H1 (cell line): ENCODE results near the gene NME4. TPM values are rescaled to one million over a fixed set of nuclear protein-coding genes. Genes with fewer than 3 reads are reported as not detected.

Source experiments
- CTCF ChIA-PET: fragments of 300-600 bp; sonication (Branson Sonifier 250); formaldehyde crosslinking; loops from one replicate; lab custom pipeline; 2021; ENCODE audit not compliant: partially characterized antibody; lab: Charles Lee
- POLR2A ChIA-PET: fragments of 300-600 bp; sonication (Branson Sonifier 250); formaldehyde crosslinking; loops from one replicate; lab custom pipeline; 2021; ENCODE audit warnings: inconsistent platforms; ENCODE audit not compliant: partially characterized antibody; lab: Charles Lee
- DNase-seq, 2 experiments: peaks; one replicate each; pipeline versions ENCODE4 v3.0.0 to v3.0.0-alpha.2; 2010 to 2022; ENCODE audit warnings: low spot score in 2 of 2, low read depth in 1 of 2, mixed read lengths in 1 of 2
- FAIRE-seq: peaks from 2 replicates; lab custom pipeline; 2011; peaks lifted over from hg19 to GRCh38; lab: Jason Lieb, UNC
- H2AFZ ChIP-seq: 2 replicates; pipeline ENCODE4 v1.8.1; 2012; ENCODE audit warnings: low read length, inconsistent platforms
- H2AK5ac ChIP-seq: 2 replicates; pipeline ENCODE4 v1.6.1; 2013; ENCODE audit warnings: low read depth, low read length
- H2BK120ac ChIP-seq: replicated peaks from 2 replicates; pipeline ENCODE3; 2013; ENCODE audit warnings: low read depth, low read length, inconsistent platforms
- H2BK12ac ChIP-seq: 2 replicates; pipeline ENCODE4 v1.6.1; 2013; ENCODE audit warnings: low read depth, low read length
- H2BK15ac ChIP-seq: 2 replicates; pipeline ENCODE4 v1.6.1; 2013; ENCODE audit warnings: low read length
- H2BK20ac ChIP-seq: 2 replicates; pipeline ENCODE4 v1.6.1; 2013; ENCODE audit warnings: low read length
- H2BK5ac ChIP-seq: 2 replicates; pipeline ENCODE4 v1.6.1; 2013; ENCODE audit warnings: low read depth, low read length
- H3K14ac ChIP-seq: 2 replicates; pipeline ENCODE4 v1.6.1; 2013; ENCODE audit warnings: inconsistent platforms; ENCODE audit not compliant: insufficient read length
- H3K18ac ChIP-seq: 2 replicates; pipeline ENCODE4 v1.6.1; 2013; ENCODE audit warnings: low read length; ENCODE audit errors: extremely low read depth
- H3K23ac ChIP-seq: 2 replicates; pipeline ENCODE4 v1.6.1; 2013; ENCODE audit warnings: inconsistent platforms; ENCODE audit not compliant: insufficient read length
- H3K23me2 ChIP-seq: 2 replicates; pipeline ENCODE4 v1.6.1; 2013; ENCODE audit warnings: low read depth, low read length
- H3K27ac ChIP-seq: 2 replicates; pipeline ENCODE4 v1.6.1; 2011; ENCODE audit warnings: low read depth, low read length, inconsistent platforms
- H3K27me3 ChIP-seq, 4 experiments: replicated peaks in 1 of 4; 1 replicate in 1 of 4; 2 replicates in 3 of 4; pipeline versions ENCODE4 v1.6.1 to v1.8.1; 2011 to 2013; ENCODE audit warnings: low read length in 3 of 4, mild to moderate bottlenecking in 3 of 4, inconsistent platforms in 2 of 4, mixed read lengths in 2 of 4, moderate library complexity in 1 of 4; ENCODE audit not compliant: control insufficient read depth in 3 of 4, insufficient read depth in 3 of 4; ENCODE audit errors: extremely low read depth in 1 of 4
- H3K36me3 ChIP-seq, 4 experiments: 2 replicates each; pipeline versions ENCODE4 v1.6.1 to v1.8.1; 2011 to 2013; ENCODE audit warnings: mild to moderate bottlenecking in 4 of 4, low read length in 3 of 4, moderate library complexity in 2 of 4, control low read depth in 1 of 4, inconsistent platforms in 1 of 4; ENCODE audit not compliant: insufficient read depth in 4 of 4, control insufficient read depth in 2 of 4
- H3K4ac ChIP-seq: replicated peaks from 2 replicates; pipeline ENCODE3; 2013; ENCODE audit warnings: low read length, low read depth, mixed read lengths, inconsistent platforms; ENCODE audit not compliant: insufficient read length
- H3K4me1 ChIP-seq, 4 experiments: replicated peaks in 1 of 4; 1 replicate in 1 of 4; 2 replicates in 3 of 4; pipeline versions ENCODE4 v1.6.1 to v1.8.1; 2011 to 2013; ENCODE audit warnings: low read length in 3 of 4, inconsistent platforms in 2 of 4, mixed read lengths in 1 of 4; ENCODE audit not compliant: insufficient read depth in 4 of 4, control insufficient read depth in 3 of 4
- H3K4me2 ChIP-seq, 2 experiments: 2 replicates each; pipeline versions ENCODE4 v1.6.1 to v1.8.1; 2011 to 2013; ENCODE audit warnings: low read depth in 2 of 2, low read length in 2 of 2, control low read depth in 1 of 2, inconsistent platforms in 1 of 2, mild to moderate bottlenecking in 1 of 2; ENCODE audit not compliant: insufficient read depth in 1 of 2
- H3K4me3 ChIP-seq, 4 experiments: fragments of 200-600, 300-600 bp in 1 of 4; sonication (generic), shearing (Covaris generic), sonication (Bioruptor Twin) in 1 of 4; 2 replicates each; pipeline versions ENCODE4 v1.5.1 to v1.8.1; 2011 to 2016; ENCODE audit warnings: low read length in 4 of 4, low read depth in 3 of 4, control low read depth in 2 of 4, inconsistent platforms in 2 of 4, mild to moderate bottlenecking in 2 of 4, mixed read lengths in 1 of 4, moderate library complexity in 1 of 4; ENCODE audit not compliant: insufficient read depth in 2 of 4; ENCODE audit errors: extremely low read depth in 1 of 4
- H3K56ac ChIP-seq: replicated peaks from 2 replicates; pipeline ENCODE3; 2013; ENCODE audit warnings: low read depth, mild to moderate bottlenecking, mixed read lengths, low read length, inconsistent platforms; ENCODE audit not compliant: insufficient read length
- H3K79me1 ChIP-seq: 2 replicates; pipeline ENCODE4 v1.6.1; 2013; ENCODE audit warnings: low read depth, low read length, control low read depth
- H3K79me2 ChIP-seq, 2 experiments: 2 replicates each; pipeline versions ENCODE4 v1.6.1 to v1.8.1; 2012 to 2013; ENCODE audit warnings: low read length in 2 of 2, mild to moderate bottlenecking in 2 of 2, inconsistent platforms in 1 of 2; ENCODE audit not compliant: insufficient read depth in 2 of 2, control insufficient read depth in 1 of 2
- H3K9ac ChIP-seq, 4 experiments: replicated peaks in 1 of 4; 1 replicate in 1 of 4; 2 replicates in 3 of 4; pipeline versions ENCODE4 v1.6.1 to v1.8.1; 2011 to 2013; ENCODE audit warnings: low read depth in 3 of 4, low read length in 3 of 4, control low read depth in 2 of 4, mild to moderate bottlenecking in 2 of 4, moderate library complexity in 2 of 4, inconsistent platforms in 1 of 4; ENCODE audit errors: extremely low read depth in 1 of 4
- H3K9me3 ChIP-seq, 2 experiments: 2 replicates each; pipeline versions ENCODE4 v1.6.1 to v1.8.1; 2012 to 2013; ENCODE audit warnings: mild to moderate bottlenecking in 2 of 2, moderate library complexity in 2 of 2, control low read depth in 1 of 2, inconsistent platforms in 1 of 2, low read depth in 1 of 2, low read length in 1 of 2, mixed read lengths in 1 of 2; ENCODE audit not compliant: insufficient read depth in 2 of 2
- H4K20me1 ChIP-seq, 2 experiments: replicated peaks in 1 of 2; 2 replicates each; pipeline versions ENCODE3 to v1.8.1; 2011 to 2013; ENCODE audit warnings: inconsistent platforms in 2 of 2, low read length in 2 of 2, mild to moderate bottlenecking in 1 of 2; ENCODE audit not compliant: insufficient read depth in 2 of 2, control insufficient read depth in 1 of 2
- H4K5ac ChIP-seq: 2 replicates; pipeline ENCODE4 v1.6.1; 2013; ENCODE audit warnings: low read length, low read depth, mixed read lengths, inconsistent platforms; ENCODE audit not compliant: insufficient read length
- H4K8ac ChIP-seq: 2 replicates; pipeline ENCODE4 v1.8.0; 2013; ENCODE audit warnings: mild to moderate bottlenecking, moderate library complexity, low read length, inconsistent platforms; ENCODE audit not compliant: insufficient read depth; ENCODE audit errors: extremely low read depth
- H4K91ac ChIP-seq: replicated peaks from 2 replicates; pipeline ENCODE3; 2013; ENCODE audit warnings: low read length, mixed read lengths, inconsistent platforms; ENCODE audit not compliant: insufficient read length
- ASH2L ChIP-seq: fragments of 200-600, 300-600 bp; sonication (generic); IDR thresholded peaks from one replicate; pipeline ENCODE4 v1.7.1; 2017; ENCODE audit warnings: low read length
- BACH1 ChIP-seq: IDR thresholded peaks from 2 replicates; pipeline ENCODE4 v1.6.1; 2012; ENCODE audit warnings: low read length, improper control_type of control experiment
- E2F6 ChIP-seq: IDR thresholded peaks from 2 replicates; pipeline ENCODE4 v1.6.1; 2012; ENCODE audit warnings: inconsistent platforms
- HDAC2 ChIP-seq, 2 experiments: fragments of 300-600 bp in 1 of 2; sonication (generic) in 1 of 2; IDR thresholded peaks; 2 replicates each; pipeline ENCODE4 v1.6.1; 2011 to 2012; ENCODE audit warnings: low read depth in 2 of 2, low read length in 2 of 2, mild to moderate bottlenecking in 2 of 2, moderate library complexity in 2 of 2, borderline replicate concordance in 1 of 2, inconsistent platforms in 1 of 2
- KDM1A ChIP-seq: fragments of 200-600, 300-600 bp; sonication (generic); IDR thresholded peaks from 2 replicates; pipeline ENCODE4 v1.7.1; 2016; ENCODE audit warnings: mild to moderate bottlenecking, low read length, borderline replicate concordance
- MAX ChIP-seq: IDR thresholded peaks from 2 replicates; pipeline ENCODE4 v1.6.1; 2012; ENCODE audit warnings: inconsistent platforms
- NRF1 ChIP-seq: IDR thresholded peaks from 2 replicates; pipeline ENCODE4 v1.6.1; 2011; ENCODE audit warnings: mild to moderate bottlenecking, low read depth, low read length, improper control_type of control experiment
- POLR2AphosphoS5 ChIP-seq: IDR thresholded peaks from 2 replicates; pipeline ENCODE4 v1.6.1; 2011; ENCODE audit warnings: low read depth, low read length
- SUZ12 ChIP-seq: fragments of 200-600 bp; sonication (generic); IDR thresholded peaks from 2 replicates; pipeline ENCODE4 v1.6.1; 2012; ENCODE audit warnings: mild to moderate bottlenecking, inconsistent platforms, low read length, moderate library complexity, mixed read lengths
- WGBS, 2 experiments: shearing (Covaris generic) in 1 of 2; methylation state at CpG; one replicate each; pipeline versions ENCODE4 v1.1.6 to v1.1.7; 2013 to 2015; ENCODE audit warnings: low lambda C conversion rate in 2 of 2, mixed read lengths in 2 of 2, inconsistent platforms in 1 of 2, low coverage in 1 of 2, missing lambda C conversion rate in 1 of 2; ENCODE audit not compliant: insufficient replicate concordance in 2 of 2, insufficient coverage in 1 of 2, insufficient read length in 1 of 2; ENCODE audit errors: extremely low coverage in 1 of 2, missing lambda C conversion rate in 1 of 2; 5-methylcytosine and 5-hydroxymethylcytosine counted together
- polyA plus RNA-seq, 7 experiments: library from polyadenylated mRNA; depleted of rRNA in 3 of 7; stranded (reverse) in 5 of 7; unstranded in 2 of 7; fragments of >200 nt in 5 of 7; fragments of 200-250 nt in 2 of 7; gene quantifications; 1 replicate in 5 of 7; 2 replicates in 1 of 7; 4 replicates in 1 of 7; pipeline versions ENCODE4 v1.2.1 to v1.2.3, GENCODE V29; 2011 to 2013; ENCODE audit warnings: missing spikeins in 2 of 7, mixed read lengths in 2 of 7
- total RNA-seq: library from RNA; stranded (reverse); fragmentation: NEBNext Ultra II Directional; extraction: Animal tissue kit (Norgen Biotek cat#: 25700); gene quantifications from 2 replicates; pipeline ENCODE4 v1.2.1, GENCODE V29; 2021

NME4 gene
- total and polyA plus RNA-seq, 2 of the 8 experiments (the other 6 are each of a cell fraction or from before 2014, with no cell fraction given), result 408 to 863 TPM

DNA sequence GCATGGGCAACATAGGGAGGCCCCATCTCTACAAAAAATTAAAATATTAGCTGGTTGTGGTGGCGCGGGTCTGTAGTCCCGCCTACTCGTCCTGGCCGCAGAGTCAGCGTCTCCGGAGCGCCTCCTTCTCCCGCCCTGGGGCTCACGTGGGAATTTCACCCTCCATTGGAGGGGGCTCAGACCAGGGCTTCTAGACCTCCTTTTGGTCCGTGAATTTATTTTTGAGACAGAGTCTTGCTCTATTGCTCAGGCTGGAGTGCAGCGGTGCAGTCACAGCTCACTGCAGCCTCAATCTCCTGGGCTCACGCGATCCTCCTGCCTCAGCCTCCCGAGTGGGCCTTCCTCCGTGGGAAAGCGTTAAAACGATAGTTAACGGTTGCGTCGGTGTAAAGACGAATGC is 394 bp upstream of the NME4 start:
- Histone ChIP-seq H3K27ac (no peak overlapping the region), H4K5ac (no peak overlapping the region), H3K36me3 (peaks cover 7 to 18% (median 14%) of the 10 kb centered on the region in 4 experiments; a peak in 6 of 8 replicates), H2AFZ (no peak overlapping the region), H3K14ac (no peak overlapping the region), H2BK20ac (no peak overlapping the region), H3K9ac (peak overlapping the region in 1 of 4 experiments; percentile 42; a peak in 1 of 7 replicates), H4K8ac (peak overlapping the region; percentile 45; the same call in 1 of the 2 replicates), H4K91ac (peak overlapping the region; percentile 74), H3K9me3 (peaks cover 0 to 5% of the 10 kb centered on the region in 2 experiments; a peak in 2 of 4 replicates), H3K79me1 (no peaks in the 10 kb centered on the region; the same call in 1 of the 2 replicates), H3K4ac (peak overlapping the region; percentile 97), H4K20me1 (peaks cover 2 to 21% of the 10 kb centered on the region in 2 experiments), H2BK120ac (no peak overlapping the region), H3K4me2 (peak overlapping the region; percentile 67 to 71), H2BK12ac (0 out of 2 replicates have a peak overlapping the region, but pooled peaks have one; percentile 80), H3K18ac (peak overlapping the region; percentile 62), H2BK5ac (peak overlapping the region; percentile 91; the same call in 1 of the 2 replicates), H3K23ac (no peak overlapping the region)
- POLR2A ChIA-PET, result interaction anchor here (0.7 to 6.7 kb wide), 8 partner anchors 11 to 127 kb away, joined by 3 to 67 read pairs (median 4); partner anchors contain the start of gene RAB11FIP3
- WGBS, 2 experiments, result 6% methylated on average over 22 of the region's 22 CpGs; no CpG with 5 or more reads in 1 of the 2 experiments
- no peak for FAIRE-seq
- no peak for TF ChIP-seq ASH2L
- peak; percentile 60; the same call in 1 of the 2 replicates for TF ChIP-seq E2F6
- TF ChIP-seq SUZ12, result no peak
- 0 out of 2 replicates have a peak, but pooled peaks have one; percentile 42 for TF ChIP-seq MAX
- peak; percentile 46 to 90; a peak in 2 of 4 replicates for TF ChIP-seq HDAC2 (IDR thresholded peaks at IDR 0.05; ENCODE audit: borderline replicate concordance in 1 of 2, low read depth in 2 of 2, low read length in 2 of 2)
- 0 out of 2 replicates have a peak, but pooled peaks have one; percentile 2 for TF ChIP-seq POLR2AphosphoS5
- TF ChIP-seq BACH1, result peak; percentile 71
- no peak for TF ChIP-seq NRF1
- peak; percentile 66; the same call in 1 of the 2 replicates for TF ChIP-seq KDM1A
- TF ChIP-seq, all 59 proteins: peak for 6
- no peak overlapping the region for H2AK5ac ChIP-seq
- peak in 1 of 2 experiments; percentile 69 for DNase-seq
- H3K4me1 ChIP-seq, result peaks cover 0 to 26% (median 13%) of the 10 kb centered on the region in 4 experiments; a peak in 6 of 7 replicates
- CTCF ChIA-PET, result interaction anchor here (1.0 to 1.8 kb wide), 3 partner anchors 94 to 264 kb away, joined by 3 to 4 read pairs (median 4); no protein-coding TSS in a partner anchor
- H3K23me2 ChIP-seq, result peaks cover 5% of the 10 kb centered on the region
- H3K27me3 ChIP-seq, result no peaks in the 10 kb centered on the region
- peak overlapping the region; percentile 15 to 91 (median 41); a peak in 5 of 8 replicates for H3K4me3 ChIP-seq
- no peak overlapping the region for H3K56ac ChIP-seq
- no peak overlapping the region for H2BK15ac ChIP-seq
- no peaks in the 10 kb centered on the region; a peak in 1 of 4 replicates for H3K79me2 ChIP-seq
